ENCODE results near the gene SORCS1. TPM values are rescaled to one million over a fixed set of nuclear protein-coding genes. Genes with fewer than 3 reads are reported as not detected.

SORCS1 gene
- total RNA-seq, 4 donors from 2014 or later = 0.16 to 0.68 (median 0.61) TPM

- TF ChIP-seq, protein P1, sequence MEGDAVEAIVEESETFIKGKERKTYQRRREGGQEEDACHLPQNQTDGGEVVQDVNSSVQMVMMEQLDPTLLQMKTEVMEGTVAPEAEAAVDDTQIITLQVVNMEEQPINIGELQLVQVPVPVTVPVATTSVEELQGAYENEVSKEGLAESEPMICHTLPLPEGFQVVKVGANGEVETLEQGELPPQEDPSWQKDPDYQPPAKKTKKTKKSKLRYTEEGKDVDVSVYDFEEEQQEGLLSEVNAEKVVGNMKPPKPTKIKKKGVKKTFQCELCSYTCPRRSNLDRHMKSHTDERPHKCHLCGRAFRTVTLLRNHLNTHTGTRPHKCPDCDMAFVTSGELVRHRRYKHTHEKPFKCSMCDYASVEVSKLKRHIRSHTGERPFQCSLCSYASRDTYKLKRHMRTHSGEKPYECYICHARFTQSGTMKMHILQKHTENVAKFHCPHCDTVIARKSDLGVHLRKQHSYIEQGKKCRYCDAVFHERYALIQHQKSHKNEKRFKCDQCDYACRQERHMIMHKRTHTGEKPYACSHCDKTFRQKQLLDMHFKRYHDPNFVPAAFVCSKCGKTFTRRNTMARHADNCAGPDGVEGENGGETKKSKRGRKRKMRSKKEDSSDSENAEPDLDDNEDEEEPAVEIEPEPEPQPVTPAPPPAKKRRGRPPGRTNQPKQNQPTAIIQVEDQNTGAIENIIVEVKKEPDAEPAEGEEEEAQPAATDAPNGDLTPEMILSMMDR (IDR thresholded peaks at IDR 0.05; ENCODE audit: low read depth) = no peak
These were observed 597.6 kb downstream of the SORCS1 start for GRCh38 chr10:106566873-106567272.

DNA sequence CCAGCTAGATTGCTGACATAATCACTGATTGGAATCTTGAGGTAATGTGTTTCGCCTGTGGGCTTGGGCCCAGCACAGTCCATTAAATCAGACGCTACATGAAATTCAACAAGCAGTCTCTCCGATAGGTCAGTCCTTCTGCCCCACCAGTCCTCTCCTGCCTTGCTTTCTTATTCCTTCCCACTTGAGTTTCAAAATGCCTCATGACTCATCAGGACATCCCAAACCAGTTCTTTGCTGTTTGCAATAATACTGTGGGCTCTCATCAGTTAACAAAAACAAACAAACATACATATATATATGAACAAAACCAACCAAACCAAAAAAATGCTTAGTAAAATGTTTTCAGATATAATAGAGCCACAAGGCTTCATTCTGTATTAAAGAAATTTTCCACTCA, 599.0 kb downstream of the SORCS1 start:
- TF ChIP-seq, protein P1 (IDR thresholded peaks at IDR 0.05; ENCODE audit: low read depth) = no peak

- TF ChIP-seq, protein P1 (IDR thresholded peaks at IDR 0.05; ENCODE audit: low read depth) = no peak
These were observed 601.1 kb downstream of the SORCS1 start for GRCh38 chr10:106563384-106563783.

DNA sequence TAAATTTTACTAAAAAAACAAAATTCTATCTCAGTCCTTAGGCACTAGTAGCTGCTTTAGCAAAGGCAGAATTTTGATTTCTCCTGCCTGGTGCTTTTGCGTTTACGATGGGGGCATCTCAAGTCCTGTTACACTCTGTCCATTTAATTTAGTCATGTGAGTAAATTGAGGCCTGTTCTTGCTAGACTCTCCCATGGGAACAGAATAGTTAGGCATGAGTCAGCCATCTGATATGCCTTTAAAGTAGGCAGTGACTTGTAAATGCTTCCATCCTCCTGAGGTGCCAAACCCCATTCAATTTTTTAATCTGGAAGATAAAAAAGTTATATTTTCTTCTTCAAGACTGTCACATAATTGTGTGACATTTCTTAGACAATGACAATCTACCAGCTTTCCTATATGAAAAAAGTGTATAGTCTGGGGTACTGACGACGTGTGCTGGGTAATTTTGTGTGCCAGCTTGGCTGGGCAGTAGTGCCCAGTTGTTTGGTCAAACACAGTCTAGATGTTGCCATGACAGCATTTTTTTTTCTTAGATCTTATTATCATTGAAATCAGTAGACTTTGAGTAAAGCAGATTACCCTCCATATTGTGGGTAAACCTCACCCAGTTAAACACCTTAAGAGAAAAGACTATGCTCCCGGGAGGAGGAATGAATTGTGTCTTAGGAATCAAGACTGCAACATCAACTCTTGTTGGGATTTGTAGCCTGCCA, 603.4 kb downstream of the SORCS1 start:
- TF ChIP-seq, protein P1 (IDR thresholded peaks at IDR 0.05; ENCODE audit: low read depth) = no peak

DNA sequence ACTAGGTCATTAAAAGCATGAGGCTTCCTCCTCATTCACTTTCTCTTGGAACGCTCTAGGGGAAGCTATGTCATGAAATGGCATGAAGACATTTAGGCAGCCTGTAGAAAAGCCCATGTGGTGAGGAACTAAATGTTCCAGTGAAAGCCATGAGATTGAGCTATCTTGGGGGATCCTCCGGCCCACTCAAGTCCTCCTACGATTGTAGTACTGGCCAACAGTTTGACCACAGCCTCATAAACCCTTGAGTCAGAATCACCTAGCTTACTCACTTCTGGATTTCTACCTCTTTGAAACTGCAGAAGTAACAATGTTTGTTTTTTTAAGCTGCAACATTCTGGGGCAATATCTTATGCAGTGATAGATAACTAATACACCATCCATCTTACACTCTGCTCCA, 605.1 kb downstream of the SORCS1 start:
- TF ChIP-seq, protein P1 (IDR thresholded peaks at IDR 0.05; ENCODE audit: low read depth) = no peak

DNA sequence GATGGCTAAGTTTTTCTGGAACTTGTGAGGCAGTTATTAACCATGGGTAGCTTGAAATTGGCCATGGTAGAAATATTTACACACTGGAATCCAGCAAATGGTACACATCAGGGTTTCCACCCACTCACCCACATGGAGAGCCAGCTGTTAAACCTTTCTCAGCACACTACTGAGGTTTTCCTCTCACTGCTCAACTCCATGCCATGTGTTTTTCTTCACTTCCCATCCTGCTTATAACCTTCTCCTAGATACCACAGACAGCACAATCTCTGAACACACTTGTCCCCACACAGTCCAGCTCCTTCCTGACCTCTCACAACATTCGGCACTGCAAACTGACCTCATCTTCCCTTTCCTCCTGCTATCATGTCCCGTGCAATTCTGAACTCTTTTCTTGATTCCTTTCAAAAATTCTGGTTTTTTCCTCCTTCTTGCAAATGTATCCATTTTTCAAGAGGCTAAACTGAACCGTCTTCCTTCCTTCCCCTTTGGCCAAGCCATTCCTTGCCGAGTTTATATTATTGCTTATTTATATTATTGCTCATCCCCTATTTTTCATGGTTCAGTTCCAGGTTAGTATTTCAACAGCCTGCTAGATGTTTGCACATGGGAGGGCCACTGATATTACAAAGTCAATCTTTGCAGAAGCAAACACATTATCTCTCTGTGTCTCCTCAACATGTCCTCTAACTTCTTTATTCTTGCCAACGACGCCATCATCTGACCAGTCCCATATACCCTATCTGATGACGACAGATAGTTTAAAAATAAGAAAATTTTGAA, 606.4 kb downstream of the SORCS1 start:
- TF ChIP-seq, protein P1 (IDR thresholded peaks at IDR 0.05; ENCODE audit: low read depth) = no peak

DNA sequence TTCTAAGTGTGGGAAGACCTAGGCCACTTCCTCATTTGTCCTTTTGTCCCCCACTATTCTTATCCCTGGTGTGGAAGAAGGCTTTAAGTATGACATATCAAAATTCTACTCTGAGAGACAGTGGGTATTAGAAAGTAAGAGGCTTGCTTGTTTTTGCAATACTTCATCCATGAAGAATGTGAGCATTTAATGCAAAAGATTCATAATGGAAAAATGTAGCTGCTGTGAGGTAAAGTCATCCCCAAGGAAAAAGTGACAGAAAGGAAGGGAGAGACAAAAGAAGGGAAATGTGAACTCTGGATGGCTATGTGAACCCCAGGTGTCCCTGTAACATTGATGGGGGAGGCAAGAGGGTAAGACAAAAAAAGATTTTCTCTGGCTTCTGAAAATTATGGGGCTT, 607.5 kb downstream of the SORCS1 start:
- TF ChIP-seq, protein P1 (IDR thresholded peaks at IDR 0.05; ENCODE audit: low read depth) = no peak
